IMR-90 (cell line): Measurements from ENCODE around the gene IL1B.

Experiments used
- BHLHE40 ChIP-seq: fragments of 150-350 bp; IDR thresholded peaks from 2 replicates; pipeline ENCODE4 v1.6.1; 2016; ENCODE audit warnings: mild to moderate bottlenecking, low read depth, low read length
- CEBPB ChIP-seq: IDR thresholded peaks from 2 replicates; pipeline ENCODE4 v1.6.1; 2012; ENCODE audit warnings: low read depth, low read length, improper control_type of control experiment
- CHD1 ChIP-seq: IDR thresholded peaks from 2 replicates; pipeline ENCODE4 v1.6.1; 2012; ENCODE audit warnings: low read depth, low read length, improper control_type of control experiment
- FOS ChIP-seq: fragments of 150-350 bp; IDR thresholded peaks from 2 replicates; pipeline ENCODE4 v1.6.1; 2016; ENCODE audit warnings: low read depth, low read length
- MAFK ChIP-seq: IDR thresholded peaks from 2 replicates; pipeline ENCODE4 v1.6.1; 2012; ENCODE audit warnings: low read depth, low read length, improper control_type of control experiment
- MXI1 ChIP-seq: IDR thresholded peaks from 2 replicates; pipeline ENCODE4 v1.6.1; 2012; ENCODE audit warnings: low read depth, mild to moderate bottlenecking, low read length, moderate library complexity, borderline replicate concordance
- NFE2L2 ChIP-seq: fragments of 150-350 bp; IDR thresholded peaks from 2 replicates; pipeline ENCODE4 v1.6.1; 2016; ENCODE audit warnings: low read depth, mild to moderate bottlenecking, low read length
- POLR2A ChIP-seq: IDR thresholded peaks from 2 replicates; pipeline ENCODE4 v1.6.1; 2012; ENCODE audit warnings: mild to moderate bottlenecking, low read depth, low read length
- RAD21 ChIP-seq: IDR thresholded peaks from 2 replicates; pipeline ENCODE4 v1.6.1; 2012; ENCODE audit warnings: low read length, improper control_type of control experiment
- RCOR1 ChIP-seq: IDR thresholded peaks from 2 replicates; pipeline ENCODE4 v1.6.1; 2012; ENCODE audit warnings: mild to moderate bottlenecking, low read length, improper control_type of control experiment; ENCODE audit not compliant: insufficient replicate concordance
- SMC3 ChIP-seq: fragments of 150-350 bp; IDR thresholded peaks from 2 replicates; pipeline ENCODE4 v1.6.1; 2016; ENCODE audit warnings: low read depth, mild to moderate bottlenecking, antibody characterized with exemption, low read length, moderate library complexity
- TF ChIP-seq, protein P1 (sequence below): conservative IDR thresholded peaks from 2 replicates; pipeline ENCODE4 v1.5.1; 2012; ENCODE audit warnings: mild to moderate bottlenecking, low read depth, low read length, improper control_type of control experiment
- TF ChIP-seq, protein P2 (sequence below): fragments of 150-350 bp; IDR thresholded peaks from 2 replicates; pipeline ENCODE4 v1.6.1; 2016; ENCODE audit warnings: low read depth, mild to moderate bottlenecking, low read length, moderate library complexity, borderline replicate concordance
- TF ChIP-seq, protein P3 (sequence below): fragments of 150-350 bp; IDR thresholded peaks from 2 replicates; pipeline ENCODE4 v1.6.1; 2017; ENCODE audit warnings: mild to moderate bottlenecking, antibody characterized with exemption, low read length, low read depth

DNA sequence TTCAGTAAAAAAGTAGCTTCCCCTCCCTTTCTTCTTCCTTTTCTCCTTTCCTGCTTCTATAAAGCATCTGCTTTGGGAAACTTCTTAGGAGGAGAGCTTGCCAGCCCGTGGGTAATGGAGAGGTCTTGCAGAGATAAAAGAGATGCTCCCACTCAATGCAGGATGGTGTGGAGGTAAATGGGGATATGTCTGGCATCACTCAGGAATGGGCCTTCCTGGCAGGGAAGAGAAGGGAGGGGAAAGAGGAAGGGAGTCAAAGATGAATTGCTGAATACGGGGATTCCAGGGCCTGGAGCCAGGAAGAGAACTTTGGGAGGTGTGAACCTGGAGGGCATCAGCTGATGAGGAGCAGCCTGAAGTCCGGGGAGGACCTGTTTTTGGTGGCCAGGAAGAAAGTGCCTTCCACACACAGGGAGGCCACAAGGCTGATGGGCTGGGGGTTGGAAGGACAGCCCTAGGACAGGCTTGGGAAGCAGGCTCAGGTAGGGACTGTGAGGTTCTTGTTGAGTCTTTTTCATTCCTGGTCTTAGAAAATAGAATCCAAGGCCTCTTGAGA lies 25.2 kb downstream of the IL1B start:
- TF ChIP-seq, protein P1, sequence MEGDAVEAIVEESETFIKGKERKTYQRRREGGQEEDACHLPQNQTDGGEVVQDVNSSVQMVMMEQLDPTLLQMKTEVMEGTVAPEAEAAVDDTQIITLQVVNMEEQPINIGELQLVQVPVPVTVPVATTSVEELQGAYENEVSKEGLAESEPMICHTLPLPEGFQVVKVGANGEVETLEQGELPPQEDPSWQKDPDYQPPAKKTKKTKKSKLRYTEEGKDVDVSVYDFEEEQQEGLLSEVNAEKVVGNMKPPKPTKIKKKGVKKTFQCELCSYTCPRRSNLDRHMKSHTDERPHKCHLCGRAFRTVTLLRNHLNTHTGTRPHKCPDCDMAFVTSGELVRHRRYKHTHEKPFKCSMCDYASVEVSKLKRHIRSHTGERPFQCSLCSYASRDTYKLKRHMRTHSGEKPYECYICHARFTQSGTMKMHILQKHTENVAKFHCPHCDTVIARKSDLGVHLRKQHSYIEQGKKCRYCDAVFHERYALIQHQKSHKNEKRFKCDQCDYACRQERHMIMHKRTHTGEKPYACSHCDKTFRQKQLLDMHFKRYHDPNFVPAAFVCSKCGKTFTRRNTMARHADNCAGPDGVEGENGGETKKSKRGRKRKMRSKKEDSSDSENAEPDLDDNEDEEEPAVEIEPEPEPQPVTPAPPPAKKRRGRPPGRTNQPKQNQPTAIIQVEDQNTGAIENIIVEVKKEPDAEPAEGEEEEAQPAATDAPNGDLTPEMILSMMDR = no peak
- no peak for TF ChIP-seq MAFK
- no peak for TF ChIP-seq RCOR1
- no peak for TF ChIP-seq NFE2L2
- no peak for TF ChIP-seq POLR2A
- TF ChIP-seq, protein P2, sequence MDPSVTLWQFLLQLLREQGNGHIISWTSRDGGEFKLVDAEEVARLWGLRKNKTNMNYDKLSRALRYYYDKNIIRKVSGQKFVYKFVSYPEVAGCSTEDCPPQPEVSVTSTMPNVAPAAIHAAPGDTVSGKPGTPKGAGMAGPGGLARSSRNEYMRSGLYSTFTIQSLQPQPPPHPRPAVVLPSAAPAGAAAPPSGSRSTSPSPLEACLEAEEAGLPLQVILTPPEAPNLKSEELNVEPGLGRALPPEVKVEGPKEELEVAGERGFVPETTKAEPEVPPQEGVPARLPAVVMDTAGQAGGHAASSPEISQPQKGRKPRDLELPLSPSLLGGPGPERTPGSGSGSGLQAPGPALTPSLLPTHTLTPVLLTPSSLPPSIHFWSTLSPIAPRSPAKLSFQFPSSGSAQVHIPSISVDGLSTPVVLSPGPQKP = no peak
- TF ChIP-seq MXI1 = no peak
- TF ChIP-seq BHLHE40 = no peak
- TF ChIP-seq RAD21 = no peak
- TF ChIP-seq, protein P3, sequence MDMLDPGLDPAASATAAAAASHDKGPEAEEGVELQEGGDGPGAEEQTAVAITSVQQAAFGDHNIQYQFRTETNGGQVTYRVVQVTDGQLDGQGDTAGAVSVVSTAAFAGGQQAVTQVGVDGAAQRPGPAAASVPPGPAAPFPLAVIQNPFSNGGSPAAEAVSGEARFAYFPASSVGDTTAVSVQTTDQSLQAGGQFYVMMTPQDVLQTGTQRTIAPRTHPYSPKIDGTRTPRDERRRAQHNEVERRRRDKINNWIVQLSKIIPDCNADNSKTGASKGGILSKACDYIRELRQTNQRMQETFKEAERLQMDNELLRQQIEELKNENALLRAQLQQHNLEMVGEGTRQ = no peak
- TF ChIP-seq CHD1 = no peak
- TF ChIP-seq SMC3 = no peak
- no peak for TF ChIP-seq CEBPB
- no peak; the same call in 1 of the 2 replicates for TF ChIP-seq FOS
